HG02840 (cell line): ENCODE measurements around the gene ERGIC1.

Experiments
- ATAC-seq: cut with Tn5 transposase; IDR thresholded peaks from one replicate; pipeline ENCODE4 v1.9.1; 2021; ENCODE audit warnings: mild to moderate bottlenecking, moderate library complexity, moderate number of reproducible peaks; ENCODE audit not compliant: unreplicated experiment, low FRiP score

The ERGIC1 gene

DNA sequence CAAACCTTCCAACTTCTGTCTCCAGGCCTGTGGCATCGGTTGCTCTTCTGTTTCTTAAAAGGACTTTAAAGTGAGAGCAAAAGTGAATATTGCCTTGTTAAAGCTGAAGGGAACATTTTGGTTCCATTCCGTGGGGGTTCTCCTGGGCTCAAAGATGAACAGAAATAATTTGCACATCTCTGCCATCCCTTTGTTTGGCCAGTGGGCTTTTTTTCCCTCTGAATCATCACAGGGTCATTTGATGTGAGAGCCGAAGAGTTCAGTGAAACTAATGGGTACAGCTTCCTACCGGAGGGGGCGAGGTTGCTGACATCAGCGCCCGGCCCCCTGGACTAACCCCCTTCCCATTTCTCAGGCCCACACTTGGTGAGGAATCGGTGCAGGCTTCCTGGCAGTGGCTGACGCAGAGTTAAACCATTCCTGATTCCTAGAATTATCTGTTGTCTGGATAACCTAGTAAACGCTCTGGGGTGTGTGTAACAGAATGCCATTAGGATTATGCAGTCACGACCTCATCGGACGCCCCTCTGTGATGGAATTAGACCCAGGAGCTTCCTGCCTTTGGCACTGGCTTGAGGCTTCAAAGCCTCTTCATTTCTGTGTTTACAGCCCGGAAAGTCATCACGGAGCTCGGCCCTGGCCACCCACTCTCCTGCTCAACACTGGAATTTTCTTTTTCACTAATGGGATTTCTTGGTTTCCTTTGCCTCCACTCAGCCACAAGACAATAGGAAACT lies 63.6 kb downstream of the ERGIC1 start:
- no peak for ATAC-seq

- ATAC-seq, result no peak
Measured at GRCh38 chr5:172898218-172898842, 64.3 kb downstream of the ERGIC1 start.

- ATAC-seq, result no peak
Measured at GRCh38 chr5:172898843-172899369, 64.9 kb downstream of the ERGIC1 start.

GRCh38 chr5:172899436-172899835 lies 65.4 kb downstream of the ERGIC1 start:
- ATAC-seq, result no peak

- no peak for ATAC-seq
Measured at GRCh38 chr5:172901012-172901780, 67.1 kb downstream of the ERGIC1 start.

DNA sequence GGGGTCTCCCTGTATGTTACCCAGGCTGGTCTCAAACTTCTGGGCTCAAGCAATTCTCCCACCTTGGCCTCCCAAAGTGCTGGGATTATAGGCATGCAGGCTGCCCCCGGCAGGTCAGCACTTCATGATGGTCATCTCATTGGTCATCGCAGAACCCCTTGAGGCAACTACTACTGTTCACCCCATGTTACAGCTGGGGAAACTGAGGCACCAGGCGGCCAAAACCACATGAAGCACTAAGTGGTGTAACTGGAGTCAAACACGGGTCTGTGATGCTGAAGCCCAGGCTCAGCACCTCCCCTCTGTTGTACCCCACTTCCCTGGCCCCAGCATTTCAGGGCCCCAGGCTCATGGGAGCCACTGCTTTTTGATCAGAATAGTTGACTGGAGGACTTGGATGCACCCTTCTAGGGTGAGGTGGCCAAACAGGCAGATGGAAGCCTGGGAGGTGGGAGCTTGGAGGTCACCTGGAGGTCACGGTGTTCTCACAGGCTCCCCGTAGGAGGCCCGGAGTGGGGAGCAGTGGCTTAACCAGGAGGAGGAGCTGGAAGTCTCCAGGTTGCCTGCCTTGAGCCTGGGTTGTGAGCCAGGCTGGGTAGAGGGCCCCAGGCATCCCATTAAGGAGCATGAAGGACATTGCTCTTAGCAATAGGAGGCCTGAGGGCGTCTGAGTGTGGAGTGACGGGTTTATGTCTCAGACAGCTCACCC lies 67.9 kb downstream of the ERGIC1 start:
- no peak for ATAC-seq

- ATAC-seq, result no peak
Measured at GRCh38 chr5:172902497-172903472, 68.7 kb downstream of the ERGIC1 start.

DNA sequence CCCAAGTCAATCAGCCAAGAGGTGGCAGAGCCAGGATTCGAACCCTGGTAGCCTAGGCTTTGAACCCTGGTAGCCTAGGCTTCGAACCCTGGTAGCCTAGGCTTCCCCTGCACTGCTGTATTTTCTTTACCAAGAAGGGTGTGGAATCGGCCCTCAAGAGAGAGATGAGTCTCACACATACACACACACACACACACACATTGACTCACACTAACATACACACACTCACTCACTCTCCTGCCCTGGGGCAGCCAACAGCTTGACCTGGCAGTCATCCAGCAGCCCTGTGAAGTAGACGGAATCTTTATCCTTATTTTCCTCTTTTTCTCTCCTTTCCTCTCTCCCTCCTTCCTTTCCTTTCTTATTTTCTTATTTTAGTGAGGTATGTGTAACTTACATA lies 69.7 kb downstream of the ERGIC1 start:
- ATAC-seq, result no peak

DNA sequence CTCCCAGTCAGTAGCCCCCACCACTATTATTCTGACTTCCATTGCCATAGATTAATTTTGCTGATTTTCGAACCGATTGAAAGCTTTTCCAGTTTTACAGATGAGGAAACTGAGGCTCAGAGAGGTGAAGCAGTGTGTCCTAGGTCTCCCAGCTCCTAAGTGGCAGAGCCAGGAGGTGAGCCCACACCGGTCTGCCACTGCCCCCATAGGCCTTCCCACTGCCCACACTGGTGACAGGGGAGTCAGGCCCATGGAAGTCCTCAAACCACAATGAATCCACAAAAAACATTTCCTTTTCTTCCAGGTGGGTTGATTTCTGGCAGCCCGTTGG lies 70.2 kb downstream of the ERGIC1 start:
- ATAC-seq, result no peak

DNA sequence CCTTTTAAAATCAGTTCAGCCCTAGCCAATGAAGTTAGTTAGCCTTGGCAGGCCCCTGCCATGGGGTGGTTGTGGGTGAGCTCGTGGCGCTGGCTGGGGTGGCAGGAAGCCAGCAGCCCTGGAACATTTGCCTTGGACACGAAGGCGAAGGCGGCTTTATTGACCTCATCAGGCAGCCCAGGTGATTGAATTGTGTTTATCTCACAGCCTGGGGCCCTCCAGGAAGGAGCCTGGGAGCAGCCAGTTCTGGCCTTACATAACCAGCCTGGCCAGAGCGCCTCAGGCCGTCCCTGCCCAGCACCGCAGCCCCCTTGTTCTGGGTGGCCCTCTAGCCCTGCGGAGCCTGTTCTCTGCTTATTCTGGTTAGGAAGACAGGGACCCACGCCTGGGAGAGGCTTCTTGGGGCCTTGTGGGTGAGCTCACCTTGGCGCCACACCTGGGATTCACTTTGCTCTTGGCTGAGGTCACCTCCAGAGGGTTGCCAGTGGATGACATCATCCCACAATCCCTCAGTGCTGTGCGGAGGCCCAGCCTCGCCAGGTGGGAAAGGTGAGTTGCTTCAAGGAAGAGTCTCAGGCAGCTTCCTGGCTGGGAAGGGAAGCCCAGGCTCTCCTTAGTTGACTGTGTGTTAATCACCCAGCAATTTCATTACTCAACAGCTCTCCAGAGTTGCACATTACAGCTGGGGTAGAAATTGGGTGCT lies 70.7 kb downstream of the ERGIC1 start:
- no peak for ATAC-seq

DNA sequence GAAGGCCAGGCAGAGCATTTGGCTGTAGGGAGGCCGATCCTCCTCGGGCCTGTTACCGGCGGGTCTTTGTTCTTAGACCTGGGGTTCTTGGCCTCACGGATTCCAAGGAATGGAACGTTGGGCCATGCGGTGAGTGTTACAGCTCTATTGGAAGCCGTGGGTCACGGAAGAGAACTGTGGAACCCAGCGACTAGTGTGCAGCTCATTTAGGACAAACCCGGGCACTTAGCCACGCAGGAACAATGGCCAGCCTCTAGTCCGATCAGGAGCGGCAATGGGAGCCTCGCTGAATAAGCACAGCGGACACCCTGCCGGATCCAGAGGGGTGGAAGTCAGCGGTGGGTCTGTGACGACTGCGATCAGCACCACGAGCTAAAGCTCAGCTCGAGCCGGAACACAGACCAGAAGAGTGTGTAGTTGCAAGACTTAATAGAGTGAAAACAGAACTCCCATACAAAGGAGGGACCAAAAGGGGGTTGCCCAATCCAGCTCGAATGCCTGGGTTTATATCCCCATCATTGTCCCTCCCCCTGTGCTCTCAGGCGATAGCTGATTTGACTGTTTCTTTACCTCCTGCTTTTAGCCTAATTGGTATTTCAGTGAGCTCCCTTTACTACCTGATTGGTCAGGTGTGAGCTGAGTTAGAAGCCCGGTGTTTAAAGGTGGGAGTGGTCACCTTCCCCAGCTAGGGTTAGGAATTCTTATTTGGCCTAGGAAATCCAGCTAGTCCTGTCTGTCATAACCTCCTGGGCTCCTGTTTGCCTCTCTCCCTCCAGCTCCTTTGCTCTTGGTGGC lies 71.5 kb downstream of the ERGIC1 start:
- no peak for ATAC-seq

DNA sequence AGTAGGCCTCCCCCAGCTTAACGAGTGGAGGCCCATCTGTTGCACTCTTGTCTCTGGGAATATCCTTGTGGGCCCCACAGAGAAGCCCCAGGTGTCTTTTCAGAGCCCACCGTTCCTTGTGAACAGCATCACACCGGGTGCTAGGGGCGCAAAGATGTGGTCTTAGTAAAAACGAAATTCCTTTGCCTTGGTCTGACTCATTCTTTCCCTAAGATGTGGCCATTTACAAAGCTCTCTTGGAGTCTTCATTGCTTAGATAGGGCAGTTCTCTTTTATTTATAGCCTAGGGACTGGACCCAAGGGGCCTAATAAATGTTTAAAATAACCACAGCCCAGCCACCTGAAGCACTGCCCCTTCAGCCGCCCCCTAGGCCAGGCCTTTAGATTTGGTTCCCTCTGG lies 72.4 kb downstream of the ERGIC1 start:
- ATAC-seq, result peak; percentile 50

GRCh38 chr5:172906888-172907287 lies 72.8 kb downstream of the ERGIC1 start:
- peak; percentile 9 for ATAC-seq

GRCh38 chr5:172907657-172908056 lies 73.6 kb downstream of the ERGIC1 start:
- ATAC-seq, result no peak

GRCh38 chr5:172908662-172909061 lies 74.6 kb downstream of the ERGIC1 start:
- ATAC-seq, result no peak

GRCh38 chr5:172909931-172910502 lies 76.0 kb downstream of the ERGIC1 start:
- no peak for ATAC-seq

GRCh38 chr5:172910828-172911627 lies 77.0 kb downstream of the ERGIC1 start:
- ATAC-seq, result no peak
